Measurements from ENCODE around the gene DCUN1D2. TPM values are rescaled to one million over a fixed set of nuclear protein-coding genes. Genes with fewer than 3 reads are reported as not detected.

Gene DCUN1D2
- total and polyA plus RNA-seq, 10 of the 15 experiments (the other 5 are each of a cell fraction or from before 2014, with no cell fraction given), result 2.5 to 23.6 (median 9.3) TPM

DNA sequence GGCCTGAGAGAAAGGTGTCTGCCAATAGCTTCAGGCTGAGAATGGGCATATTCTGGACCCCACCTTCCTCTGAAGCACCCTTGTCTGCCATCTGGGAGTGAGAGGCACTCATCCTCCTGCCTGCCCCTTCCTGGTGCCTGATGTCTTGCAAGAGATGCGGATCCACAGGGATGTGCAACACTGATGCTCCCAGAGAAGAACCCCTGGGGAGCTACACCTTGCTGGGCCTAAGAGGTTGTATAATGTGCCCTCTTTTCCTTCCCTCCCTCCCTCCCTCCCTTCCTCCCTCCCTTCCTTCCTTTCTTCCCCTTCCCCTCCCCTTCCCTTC, 71.8 kb downstream of the DCUN1D2 start:
- H3K4me2 ChIP-seq (ENCODE audit: control insufficient read depth, insufficient read depth), result no peak overlapping the region
- no TSS peak for BruUV-seq (replicated peaks)
- H3K27me3 ChIP-seq (replicated peaks in 1 of 2; ENCODE audit: control insufficient read depth in 2 of 2, insufficient read depth in 2 of 2, low read length in 1 of 2), result no peaks in the 10 kb centered on the region; a peak in 1 of 4 replicates
- H3K9me3 ChIP-seq (replicated peaks; ENCODE audit: control insufficient read depth, insufficient read depth, low read length), result no peaks in the 10 kb centered on the region
- DNase-seq (ENCODE audit: low read depth, low spot score), result no peak
- no peak for FAIRE-seq
- CTCF ChIA-PET, result no interaction called here
- POLR2A ChIA-PET, result no interaction called here
- H3K27ac ChIP-seq (ENCODE audit: control insufficient read depth, insufficient read depth), result no peak overlapping the region
- H3K79me2 ChIP-seq (ENCODE audit: control insufficient read depth, insufficient read depth, low read length), result no peaks in the 10 kb centered on the region
- no peak for ATAC-seq
- no peaks in the 10 kb centered on the region for H3K4me1 ChIP-seq (ENCODE audit: control insufficient read depth, insufficient read depth, low read length)
- H4K20me1 ChIP-seq (ENCODE audit: control insufficient read depth, insufficient read depth), result no peaks in the 10 kb centered on the region
- SMC1A ChIA-PET (ENCODE audit: uncharacterized antibody, unreplicated experiment), result no interaction called here
- no peak overlapping the region for H3K4me3 ChIP-seq
- intact Hi-C loops (cut with micrococcal nuclease; ENCODE audit: unreplicated experiment), result no loop called here
- H3K36me3 ChIP-seq (ENCODE audit: control insufficient read depth in 2 of 2, insufficient read depth in 2 of 2, low read length in 1 of 2), result no peaks in the 10 kb centered on the region
- no peak overlapping the region for H3K9ac ChIP-seq (ENCODE audit: control insufficient read depth, insufficient read depth, low read length)
- 67% methylated on average over 1 of the region's 1 CpG for WGBS (ENCODE audit: insufficient coverage, insufficient replicate concordance, low lambda C conversion rate, missing lambda C conversion rate)
- RAD21 ChIA-PET (ENCODE audit: unreplicated experiment), result no interaction called here
- in situ Hi-C loops (cut with MboI), result no loop called here
- no peak overlapping the region for H2AFZ ChIP-seq (ENCODE audit: control insufficient read depth, low read depth, low read length)
- TF ChIP-seq TCF12 (IDR thresholded peaks at IDR 0.05; ENCODE audit: low read depth, low read length) (no peak), NR2C2 (IDR thresholded peaks at IDR 0.05; ENCODE audit: borderline replicate concordance, control insufficient read depth, insufficient read length, low read depth) (no peak), MTA3 (IDR thresholded peaks at IDR 0.05; ENCODE audit: borderline replicate concordance, low read length) (no peak), RB1 (IDR thresholded peaks at IDR 0.05; ENCODE audit: borderline replicate concordance) (no peak), DPF2 (IDR thresholded peaks at IDR 0.05) (no peak), LARP7 (IDR thresholded peaks at IDR 0.05) (no peak), CHD4 (IDR thresholded peaks at IDR 0.05) (no peak), PAX5 (IDR thresholded peaks at IDR 0.05; ENCODE audit: borderline replicate concordance, low read depth, low read length) (no peak), SMARCA5 (IDR thresholded peaks at IDR 0.05) (no peak), NFYB (IDR thresholded peaks at IDR 0.05; ENCODE audit: insufficient read depth, low read depth, low read length) (no peak)
- TF ChIP-seq, protein P1, sequence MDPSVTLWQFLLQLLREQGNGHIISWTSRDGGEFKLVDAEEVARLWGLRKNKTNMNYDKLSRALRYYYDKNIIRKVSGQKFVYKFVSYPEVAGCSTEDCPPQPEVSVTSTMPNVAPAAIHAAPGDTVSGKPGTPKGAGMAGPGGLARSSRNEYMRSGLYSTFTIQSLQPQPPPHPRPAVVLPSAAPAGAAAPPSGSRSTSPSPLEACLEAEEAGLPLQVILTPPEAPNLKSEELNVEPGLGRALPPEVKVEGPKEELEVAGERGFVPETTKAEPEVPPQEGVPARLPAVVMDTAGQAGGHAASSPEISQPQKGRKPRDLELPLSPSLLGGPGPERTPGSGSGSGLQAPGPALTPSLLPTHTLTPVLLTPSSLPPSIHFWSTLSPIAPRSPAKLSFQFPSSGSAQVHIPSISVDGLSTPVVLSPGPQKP (IDR thresholded peaks at IDR 0.05; ENCODE audit: low read depth, low read length), result no peak
- TF ChIP-seq, protein P2, sequence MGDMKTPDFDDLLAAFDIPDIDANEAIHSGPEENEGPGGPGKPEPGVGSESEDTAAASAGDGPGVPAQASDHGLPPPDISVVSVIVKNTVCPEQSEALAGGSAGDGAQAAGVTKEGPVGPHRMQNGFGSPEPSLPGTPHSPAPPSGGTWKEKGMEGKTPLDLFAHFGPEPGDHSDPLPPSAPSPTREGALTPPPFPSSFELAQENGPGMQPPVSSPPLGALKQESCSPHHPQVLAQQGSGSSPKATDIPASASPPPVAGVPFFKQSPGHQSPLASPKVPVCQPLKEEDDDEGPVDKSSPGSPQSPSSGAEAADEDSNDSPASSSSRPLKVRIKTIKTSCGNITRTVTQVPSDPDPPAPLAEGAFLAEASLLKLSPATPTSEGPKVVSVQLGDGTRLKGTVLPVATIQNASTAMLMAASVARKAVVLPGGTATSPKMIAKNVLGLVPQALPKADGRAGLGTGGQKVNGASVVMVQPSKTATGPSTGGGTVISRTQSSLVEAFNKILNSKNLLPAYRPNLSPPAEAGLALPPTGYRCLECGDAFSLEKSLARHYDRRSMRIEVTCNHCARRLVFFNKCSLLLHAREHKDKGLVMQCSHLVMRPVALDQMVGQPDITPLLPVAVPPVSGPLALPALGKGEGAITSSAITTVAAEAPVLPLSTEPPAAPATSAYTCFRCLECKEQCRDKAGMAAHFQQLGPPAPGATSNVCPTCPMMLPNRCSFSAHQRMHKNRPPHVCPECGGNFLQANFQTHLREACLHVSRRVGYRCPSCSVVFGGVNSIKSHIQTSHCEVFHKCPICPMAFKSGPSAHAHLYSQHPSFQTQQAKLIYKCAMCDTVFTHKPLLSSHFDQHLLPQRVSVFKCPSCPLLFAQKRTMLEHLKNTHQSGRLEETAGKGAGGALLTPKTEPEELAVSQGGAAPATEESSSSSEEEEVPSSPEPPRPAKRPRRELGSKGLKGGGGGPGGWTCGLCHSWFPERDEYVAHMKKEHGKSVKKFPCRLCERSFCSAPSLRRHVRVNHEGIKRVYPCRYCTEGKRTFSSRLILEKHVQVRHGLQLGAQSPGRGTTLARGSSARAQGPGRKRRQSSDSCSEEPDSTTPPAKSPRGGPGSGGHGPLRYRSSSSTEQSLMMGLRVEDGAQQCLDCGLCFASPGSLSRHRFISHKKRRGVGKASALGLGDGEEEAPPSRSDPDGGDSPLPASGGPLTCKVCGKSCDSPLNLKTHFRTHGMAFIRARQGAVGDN (IDR thresholded peaks at IDR 0.05), result no peak
- TF ChIP-seq, protein P3, sequence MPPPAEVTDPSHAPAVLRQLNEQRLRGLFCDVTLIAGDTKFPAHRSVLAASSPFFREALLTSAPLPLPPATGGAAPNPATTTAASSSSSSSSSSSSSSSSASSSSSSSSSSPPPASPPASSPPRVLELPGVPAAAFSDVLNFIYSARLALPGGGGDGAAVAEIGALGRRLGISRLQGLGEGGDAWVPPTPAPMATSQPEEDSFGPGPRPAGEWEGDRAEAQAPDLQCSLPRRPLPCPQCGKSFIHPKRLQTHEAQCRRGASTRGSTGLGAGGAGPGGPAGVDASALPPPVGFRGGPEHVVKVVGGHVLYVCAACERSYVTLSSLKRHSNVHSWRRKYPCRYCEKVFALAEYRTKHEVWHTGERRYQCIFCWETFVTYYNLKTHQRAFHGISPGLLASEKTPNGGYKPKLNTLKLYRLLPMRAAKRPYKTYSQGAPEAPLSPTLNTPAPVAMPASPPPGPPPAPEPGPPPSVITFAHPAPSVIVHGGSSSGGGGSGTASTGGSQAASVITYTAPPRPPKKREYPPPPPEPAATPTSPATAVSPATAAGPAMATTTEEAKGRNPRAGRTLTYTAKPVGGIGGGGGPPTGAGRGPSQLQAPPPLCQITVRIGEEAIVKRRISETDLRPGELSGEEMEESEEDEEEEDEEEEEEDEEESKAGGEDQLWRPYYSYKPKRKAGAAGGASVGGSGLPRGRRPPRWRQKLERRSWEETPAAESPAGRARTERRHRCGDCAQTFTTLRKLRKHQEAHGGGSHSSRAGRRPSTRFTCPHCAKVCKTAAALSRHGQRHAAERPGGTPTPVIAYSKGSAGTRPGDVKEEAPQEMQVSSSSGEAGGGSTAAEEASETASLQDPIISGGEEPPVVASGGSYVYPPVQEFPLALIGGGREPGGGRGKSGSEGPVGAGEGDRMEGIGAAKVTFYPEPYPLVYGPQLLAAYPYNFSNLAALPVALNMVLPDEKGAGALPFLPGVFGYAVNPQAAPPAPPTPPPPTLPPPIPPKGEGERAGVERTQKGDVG (CRISPR knock-in tag; IDR thresholded peaks at IDR 0.05), result no peak
- TF ChIP-seq, protein P4, sequence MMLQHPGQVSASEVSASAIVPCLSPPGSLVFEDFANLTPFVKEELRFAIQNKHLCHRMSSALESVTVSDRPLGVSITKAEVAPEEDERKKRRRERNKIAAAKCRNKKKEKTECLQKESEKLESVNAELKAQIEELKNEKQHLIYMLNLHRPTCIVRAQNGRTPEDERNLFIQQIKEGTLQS (IDR thresholded peaks at IDR 0.05; ENCODE audit: borderline replicate concordance, extremely low read depth, low read depth, low read length), result no peak
- TF ChIP-seq, protein P5, sequence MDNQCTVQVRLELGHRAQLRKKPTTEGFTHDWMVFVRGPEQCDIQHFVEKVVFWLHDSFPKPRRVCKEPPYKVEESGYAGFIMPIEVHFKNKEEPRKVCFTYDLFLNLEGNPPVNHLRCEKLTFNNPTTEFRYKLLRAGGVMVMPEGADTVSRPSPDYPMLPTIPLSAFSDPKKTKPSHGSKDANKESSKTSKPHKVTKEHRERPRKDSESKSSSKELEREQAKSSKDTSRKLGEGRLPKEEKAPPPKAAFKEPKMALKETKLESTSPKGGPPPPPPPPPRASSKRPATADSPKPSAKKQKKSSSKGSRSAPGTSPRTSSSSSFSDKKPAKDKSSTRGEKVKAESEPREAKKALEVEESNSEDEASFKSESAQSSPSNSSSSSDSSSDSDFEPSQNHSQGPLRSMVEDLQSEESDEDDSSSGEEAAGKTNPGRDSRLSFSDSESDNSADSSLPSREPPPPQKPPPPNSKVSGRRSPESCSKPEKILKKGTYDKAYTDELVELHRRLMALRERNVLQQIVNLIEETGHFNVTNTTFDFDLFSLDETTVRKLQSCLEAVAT (IDR thresholded peaks at IDR 0.05), result no peak
